GM18502 (cell line): ENCODE results near the gene PAXIP1.

Experiments
- ATAC-seq: cut with Tn5 transposase; IDR thresholded peaks from one replicate; pipeline ENCODE4 v1.9.1; 2021; ENCODE audit warnings: mild to moderate bottlenecking; ENCODE audit not compliant: unreplicated experiment, poor library complexity

PAXIP1 gene

DNA sequence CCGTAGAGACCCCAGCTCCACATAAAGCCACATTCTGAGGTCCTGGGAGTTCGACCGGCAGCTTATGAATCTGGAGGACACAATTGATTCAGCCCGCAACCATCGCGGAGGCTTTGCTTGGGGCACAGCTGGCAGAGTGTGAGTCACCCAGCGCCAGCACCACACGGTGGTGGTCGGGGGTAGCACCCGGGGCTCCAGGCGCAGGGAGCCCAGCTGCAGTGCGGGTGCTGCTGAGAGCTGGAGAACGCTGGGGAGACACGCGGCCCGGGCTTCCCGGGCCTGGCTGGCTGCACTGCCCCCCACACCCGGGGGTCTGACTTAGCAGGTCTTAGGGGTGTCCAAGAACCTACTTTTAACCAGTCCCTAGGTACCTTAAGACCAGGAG, 87.9 kb downstream of the PAXIP1 start:
- no peak for ATAC-seq

GRCh38 chr7:154914308-154914995, 88.5 kb downstream of the PAXIP1 start:
- ATAC-seq = no peak

GRCh38 chr7:154913638-154914307, 89.2 kb downstream of the PAXIP1 start:
- peak; percentile 99 for ATAC-seq

DNA sequence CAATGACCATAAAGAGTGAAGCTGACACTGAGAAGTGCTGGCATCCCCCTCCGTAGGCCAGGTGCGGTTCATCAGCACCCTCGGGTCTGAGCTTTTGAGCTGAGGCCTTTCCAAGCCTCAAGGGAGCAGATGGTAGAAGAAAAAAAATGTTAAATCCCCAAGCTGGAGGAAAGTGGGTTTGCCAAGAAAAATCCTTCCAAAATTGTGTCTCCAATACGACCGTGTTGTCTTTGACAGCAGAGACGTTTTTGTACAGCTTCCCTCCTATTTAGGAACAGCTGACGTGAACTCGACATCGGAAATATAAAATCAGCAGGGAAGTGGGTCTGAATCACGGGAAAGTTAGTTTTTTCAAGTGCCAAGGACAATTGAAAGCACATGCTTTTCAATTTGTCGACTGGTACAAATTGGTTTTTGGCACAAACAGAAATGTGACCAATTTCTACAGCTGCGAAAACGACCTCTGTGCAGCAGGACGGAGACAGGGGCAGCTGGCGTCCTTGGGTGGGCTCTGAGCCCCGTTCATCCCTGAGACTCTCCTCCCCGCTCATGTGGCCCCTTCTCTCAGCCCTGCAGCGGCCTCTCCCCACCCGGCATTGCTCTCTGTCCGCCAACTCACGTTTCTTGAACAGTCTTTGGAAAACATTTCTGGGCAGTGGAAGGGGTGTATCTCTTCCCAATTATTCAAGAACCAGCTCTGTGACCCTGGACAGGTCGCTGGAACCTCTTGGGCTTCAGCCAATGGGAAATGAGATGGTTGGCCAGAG, 89.9 kb downstream of the PAXIP1 start:
- no peak for ATAC-seq

DNA sequence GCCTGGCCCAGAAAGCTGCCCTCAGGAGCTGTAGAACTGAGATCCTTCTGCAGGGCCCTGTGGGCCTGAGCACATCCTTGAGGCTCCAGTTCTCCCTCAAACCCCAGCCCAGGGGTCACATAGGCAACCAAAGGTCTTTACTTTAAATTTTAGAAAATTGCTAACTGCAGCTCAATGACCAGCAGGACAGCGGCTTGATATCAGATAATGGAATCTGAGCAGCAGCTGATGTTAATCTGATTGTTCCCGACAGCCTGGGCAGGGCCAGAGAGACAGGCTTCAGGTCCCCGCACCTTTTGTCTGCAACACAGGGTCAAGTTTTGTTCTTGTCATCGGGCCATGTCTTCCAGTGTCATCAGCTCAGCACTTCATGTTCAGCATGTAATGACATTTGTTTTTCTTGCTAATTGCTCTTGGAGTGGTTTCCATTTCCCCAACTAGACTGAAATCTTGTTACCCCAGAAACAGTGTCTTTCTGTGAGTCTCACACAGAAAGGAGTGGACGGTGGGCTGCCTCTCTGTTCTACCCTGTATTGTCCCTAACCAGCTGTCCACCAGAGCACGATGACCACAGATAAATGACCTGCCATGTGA, 91.0 kb downstream of the PAXIP1 start:
- ATAC-seq = no peak

DNA sequence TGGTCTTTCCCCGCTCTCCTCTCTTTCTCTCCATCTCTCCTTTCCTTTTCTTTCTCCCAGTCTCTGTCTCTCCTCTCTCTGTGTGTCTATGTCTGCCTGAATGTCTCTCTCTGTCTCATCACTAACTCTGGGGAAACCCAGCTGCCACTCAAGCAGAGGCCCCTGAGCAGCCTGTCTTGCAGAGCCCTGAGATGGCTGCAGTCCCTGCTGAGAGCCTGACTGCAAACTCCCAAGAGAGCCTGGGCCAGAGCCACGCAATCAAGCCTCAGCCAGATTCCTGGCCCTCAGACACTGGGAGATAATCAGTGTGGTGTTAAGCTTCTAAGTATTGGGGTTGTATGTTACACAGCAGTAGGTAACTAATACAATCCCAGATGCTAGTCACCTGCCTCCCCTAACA, 91.5 kb downstream of the PAXIP1 start:
- no peak for ATAC-seq

DNA sequence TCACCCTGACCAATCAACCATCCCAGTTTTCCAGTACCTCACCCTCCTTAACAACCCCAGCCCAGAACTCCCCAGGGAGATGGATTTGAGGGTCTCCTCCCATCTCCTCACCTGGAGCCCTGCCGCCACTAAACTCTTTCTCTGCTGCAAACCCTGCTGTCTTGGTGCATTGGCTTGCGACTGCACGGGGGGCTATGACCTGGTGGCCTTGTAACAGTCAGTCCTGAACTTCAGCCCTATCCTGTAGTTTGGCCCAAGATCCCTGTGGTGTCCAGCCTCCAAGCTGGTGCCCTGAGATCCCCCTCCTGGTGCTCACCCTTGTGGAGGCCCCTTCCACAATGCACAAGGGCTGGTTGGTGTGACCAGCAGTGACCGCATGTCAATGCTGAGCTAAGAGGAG, 91.9 kb downstream of the PAXIP1 start:
- no peak for ATAC-seq

DNA sequence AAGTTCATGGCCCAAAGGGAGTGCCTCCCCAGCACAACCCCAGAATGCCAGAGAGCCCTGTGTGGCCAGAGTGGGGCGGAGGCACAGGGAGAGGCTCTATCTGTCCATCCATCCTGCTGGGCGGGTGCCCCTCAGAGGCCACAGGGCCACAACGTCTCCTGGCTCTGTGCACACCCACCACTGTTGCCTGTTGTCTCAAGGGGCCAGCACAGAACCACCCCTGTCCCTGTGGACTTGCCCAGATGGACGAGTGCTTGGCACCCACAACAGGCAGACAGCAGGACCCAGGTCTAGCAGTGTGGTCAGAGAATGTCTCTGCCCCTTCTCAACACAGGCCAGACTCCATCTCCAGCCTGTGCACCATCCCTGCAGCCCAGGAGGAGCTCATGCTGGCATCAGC, 92.8 kb downstream of the PAXIP1 start:
- ATAC-seq = no peak

GRCh38 chr7:154909241-154910105, 93.5 kb downstream of the PAXIP1 start:
- no peak for ATAC-seq

GRCh38 chr7:154907651-154908620, 95.0 kb downstream of the PAXIP1 start:
- no peak for ATAC-seq

GRCh38 chr7:154906736-154907355, 96.1 kb downstream of the PAXIP1 start:
- no peak for ATAC-seq

DNA sequence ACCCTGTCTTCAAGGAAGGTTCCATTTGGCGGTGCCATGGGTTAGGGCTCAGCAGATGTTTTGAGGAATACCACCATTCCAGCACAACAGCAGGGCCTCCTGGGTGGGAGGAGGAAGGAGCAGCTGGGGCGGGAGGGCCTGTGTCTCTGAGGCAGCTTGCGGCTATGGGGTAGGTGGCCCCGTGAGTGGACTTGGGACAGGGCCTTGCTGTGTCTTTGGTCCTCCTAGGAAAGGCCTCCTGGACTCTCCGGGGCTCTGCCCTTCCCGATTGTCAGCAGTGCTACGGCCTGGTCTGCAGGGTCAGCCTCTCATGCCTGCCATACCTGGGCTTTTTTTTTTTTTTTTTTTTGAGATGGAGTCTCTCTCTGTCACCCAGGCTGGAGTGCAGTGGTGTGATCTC, 96.7 kb downstream of the PAXIP1 start:
- no peak for ATAC-seq

- ATAC-seq = no peak
These were observed 97.3 kb downstream of the PAXIP1 start for GRCh38 chr7:154905615-154906014.

DNA sequence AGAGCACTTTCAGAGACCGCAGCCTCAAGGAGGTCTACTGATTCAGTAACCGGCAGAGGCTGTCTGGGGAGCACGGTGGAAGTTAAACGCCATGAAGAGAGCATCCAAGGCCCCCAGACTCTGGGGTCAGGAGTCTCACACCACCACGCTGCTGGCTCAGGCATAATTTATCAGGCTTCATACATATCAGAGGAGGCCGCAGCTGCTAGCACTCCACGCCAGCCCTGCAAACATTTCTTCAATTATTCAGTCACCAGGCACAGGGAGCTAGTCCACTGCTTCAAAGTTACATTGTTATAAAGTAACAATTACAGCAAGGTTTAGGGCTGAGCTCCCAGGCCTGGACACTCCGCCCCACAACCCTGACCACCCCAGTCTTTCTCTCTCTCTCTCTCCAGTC, 97.8 kb downstream of the PAXIP1 start:
- ATAC-seq = no peak

DNA sequence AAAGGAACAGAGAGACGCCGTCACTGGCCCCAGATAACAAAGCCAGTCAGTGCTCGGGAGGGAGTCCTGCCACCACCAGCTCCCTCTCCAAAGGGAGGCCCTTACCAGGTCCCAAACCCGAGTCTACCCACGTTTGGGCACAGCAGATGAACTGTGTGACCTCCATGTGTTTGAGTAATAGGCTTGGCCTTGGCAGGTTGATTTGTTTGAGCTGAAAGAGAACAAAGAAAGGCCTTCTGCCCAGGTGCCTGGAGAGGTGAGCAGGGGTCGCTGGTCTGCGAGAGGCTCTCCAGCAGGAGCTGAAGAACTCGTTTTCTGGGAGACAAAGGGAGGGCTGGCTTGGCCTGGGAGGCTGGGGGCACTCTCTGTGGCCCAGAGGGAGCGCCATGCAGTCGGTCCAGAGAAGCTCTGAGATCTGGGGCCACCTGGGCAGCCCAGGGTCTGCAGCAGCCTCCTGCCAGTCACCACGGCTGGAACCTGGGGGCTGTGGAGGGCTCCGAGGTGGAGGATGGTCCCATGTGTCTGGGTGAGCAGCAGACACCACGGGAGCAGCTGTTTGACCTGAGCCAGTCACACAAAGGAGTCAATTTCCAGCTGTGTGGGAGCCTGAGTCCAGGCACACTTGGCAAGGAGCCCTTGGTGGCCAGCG, 99.7 kb downstream of the PAXIP1 start:
- no peak for ATAC-seq

DNA sequence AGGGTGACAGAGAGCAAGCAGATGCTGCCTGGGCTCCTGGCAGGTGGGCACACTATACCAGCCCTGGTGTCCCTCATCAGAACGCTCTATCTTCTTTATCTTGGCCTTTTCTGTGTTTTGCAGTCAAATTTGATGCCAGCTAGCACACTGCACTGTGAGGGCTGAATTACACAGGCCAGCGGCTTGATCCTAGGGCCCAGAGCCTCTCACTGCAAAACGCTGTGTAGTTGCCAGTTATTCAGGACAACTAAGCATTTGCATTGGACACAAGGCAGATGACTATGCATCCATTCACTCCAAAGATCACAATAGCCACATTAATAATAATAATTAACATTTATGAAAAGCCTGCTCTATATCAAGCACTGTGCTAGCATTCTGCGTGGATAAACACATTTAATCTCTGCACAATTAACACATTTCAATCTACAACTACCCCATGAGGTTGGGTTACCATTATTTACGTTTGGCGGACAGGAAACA, 100.3 kb downstream of the PAXIP1 start:
- no peak for ATAC-seq

DNA sequence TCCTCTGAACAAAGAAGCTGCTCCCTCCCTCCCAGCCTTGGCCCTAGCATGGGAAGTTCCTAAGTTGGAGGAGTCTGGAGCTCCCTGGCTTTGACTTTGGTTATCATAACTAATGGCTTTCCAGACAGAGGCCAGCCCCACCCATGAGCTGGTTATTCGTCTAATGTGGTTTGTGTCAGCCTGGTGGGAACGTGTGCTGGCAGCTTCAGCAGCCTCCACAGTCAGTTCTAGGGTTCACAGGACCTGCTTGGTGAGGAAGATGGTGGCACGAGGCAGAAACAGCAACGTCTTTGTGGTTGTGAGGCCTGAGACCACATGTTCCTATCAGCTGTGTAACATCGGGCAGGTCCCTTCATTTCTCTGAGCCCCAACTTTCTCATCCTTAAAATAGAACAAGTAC, 103.1 kb downstream of the PAXIP1 start:
- no peak for ATAC-seq
